SK-N-MC (cell line): ENCODE measurements around the gene NLK.

Source experiments
- EZH2 ChIP-seq: fragments of 200-600 bp; sonication (generic); IDR thresholded peaks from one replicate; pipeline ENCODE4 v1.6.1; 2017; ENCODE audit warnings: antibody characterized with exemption
- FOXP2 ChIP-seq: optimal IDR thresholded peaks from 2 replicates; pipeline ENCODE3; 2011; ENCODE audit warnings: mild to moderate bottlenecking, moderate library complexity; ENCODE audit not compliant: insufficient read depth; ENCODE audit errors: extremely low read length, control extremely low read depth
- POLR2AphosphoS5 ChIP-seq: IDR thresholded peaks from 2 replicates; pipeline ENCODE4 v1.6.1; 2012; ENCODE audit warnings: mild to moderate bottlenecking, low read depth, low read length, borderline replicate concordance

GRCh38 chr17:28181568-28181967, 139.1 kb downstream of the NLK start:
- TF ChIP-seq EZH2 = no peak
- no peak for TF ChIP-seq POLR2AphosphoS5
- no peak for TF ChIP-seq FOXP2
